PC-9 (cell line): ENCODE results near the gene FOXN1. TPM values are rescaled to one million over a fixed set of nuclear protein-coding genes. Genes with fewer than 3 reads are reported as not detected.

ENCODE experiments used
- BruUV-seq: library from RNA; stranded (reverse); fragments of 400-500 nt; replicated peaks from 2 replicates; lab custom pipeline; 2021; lab: Mats Ljungman, UMichigan
- CTCF ChIA-PET: fragments of 300-600 bp; sonication (Branson Sonifier 250); formaldehyde crosslinking; loops from one replicate; lab custom pipeline; 2022; ENCODE audit warnings: antibody characterized with exemption; lab: Charles Lee
- POLR2A ChIA-PET: fragments of 300-600 bp; sonication (Branson Sonifier 250); formaldehyde crosslinking; loops from one replicate; lab custom pipeline; 2022; ENCODE audit warnings: antibody characterized with exemption; ENCODE audit not compliant: unreplicated experiment; lab: Charles Lee
- DNase-seq, 2 experiments: peaks; one replicate each; pipeline versions ENCODE4 v3.0.0 to v3.0.0-alpha.2; 2015 to 2022; ENCODE audit warnings: mixed read lengths in 1 of 2
- H2AFZ ChIP-seq: fragments of 200-600 bp; sonication (generic); 2 replicates; pipeline ENCODE4 v1.8.1; 2017; ENCODE audit warnings: antibody characterized with exemption
- H3F3A ChIP-seq: fragments of 200-600 bp; sonication (generic); 2 replicates; pipeline ENCODE4 v1.8.1; 2017; ENCODE audit warnings: antibody characterized with exemption, mild to moderate bottlenecking, low read depth; ENCODE audit not compliant: insufficient read depth
- H3K27ac ChIP-seq: fragments of 200-600 bp; sonication (generic); 2 replicates; pipeline ENCODE4 v1.6.1; 2016; ENCODE audit warnings: mixed run types
- H3K27me3 ChIP-seq: fragments of 200-600 bp; sonication (generic); 2 replicates; pipeline ENCODE4 v1.6.1; 2016; ENCODE audit warnings: low read depth, mixed run types; ENCODE audit not compliant: insufficient read depth
- H3K36me3 ChIP-seq: fragments of 200-600 bp; sonication (generic); 2 replicates; pipeline ENCODE4 v1.6.1; 2016; ENCODE audit warnings: low read depth, mixed run types
- H3K4me1 ChIP-seq: fragments of 200-600 bp; sonication (generic); replicated peaks from 2 replicates; pipeline ENCODE4 v1.6.1; 2016; ENCODE audit warnings: mixed run types; ENCODE audit not compliant: insufficient read depth
- H3K4me2 ChIP-seq: fragments of 200-600 bp; sonication (generic); 2 replicates; pipeline ENCODE4 v1.6.1; 2017; ENCODE audit warnings: mixed run types
- H3K4me3 ChIP-seq: fragments of 200-600 bp; sonication (generic); 2 replicates; pipeline ENCODE4 v1.6.1; 2016; ENCODE audit warnings: mixed run types
- H3K79me2 ChIP-seq: fragments of 200-600 bp; sonication (generic); 2 replicates; pipeline ENCODE4 v1.6.1; 2017; ENCODE audit warnings: low read depth, mixed run types
- H3K9me2 ChIP-seq: fragments of 200-600 bp; sonication (generic); 2 replicates; pipeline ENCODE4 v1.8.1; 2017; ENCODE audit warnings: mild to moderate bottlenecking; ENCODE audit not compliant: insufficient read depth
- H3K9me3 ChIP-seq: fragments of 200-600 bp; sonication (generic); 2 replicates; pipeline ENCODE4 v1.8.1; 2016; ENCODE audit warnings: low read depth; ENCODE audit not compliant: insufficient read depth
- H4K20me1 ChIP-seq: fragments of 200-600 bp; sonication (generic); 2 replicates; pipeline ENCODE4 v1.8.1; 2017; ENCODE audit not compliant: insufficient read depth
- EZH2 ChIP-seq: fragments of 200-600 bp; sonication (generic); IDR thresholded peaks from 2 replicates; pipeline ENCODE4 v1.8.0; 2017; ENCODE audit warnings: antibody characterized with exemption, low read depth
- intact Hi-C: fragments of 100-400 bp; cut with micrococcal nuclease; formaldehyde crosslinking; loops from one replicate; pipeline ENCODE4 v1.10.0; 2022; ENCODE audit not compliant: unreplicated experiment
- total RNA-seq: library from RNA; stranded (reverse); gene quantifications from 2 replicates; pipeline ENCODE4 v1.2.3, GENCODE V29; 2021
- TF ChIP-seq, protein P1 (sequence below): fragments of 200-600 bp; sonication (generic); conservative IDR thresholded peaks from 2 replicates; pipeline ENCODE4 v1.6.1; 2017; ENCODE audit warnings: mixed run types, antibody characterized with exemption, mild to moderate bottlenecking, moderate library complexity

The FOXN1 gene
- total RNA-seq, 1 experiment from 2014 or later = not detected

GRCh38 chr17:28526381-28526780 lies 20.2 kb downstream of the FOXN1 start:
- H3K4me3 ChIP-seq = no peak overlapping the region
- no TSS peak for BruUV-seq
- TF ChIP-seq, protein P1, sequence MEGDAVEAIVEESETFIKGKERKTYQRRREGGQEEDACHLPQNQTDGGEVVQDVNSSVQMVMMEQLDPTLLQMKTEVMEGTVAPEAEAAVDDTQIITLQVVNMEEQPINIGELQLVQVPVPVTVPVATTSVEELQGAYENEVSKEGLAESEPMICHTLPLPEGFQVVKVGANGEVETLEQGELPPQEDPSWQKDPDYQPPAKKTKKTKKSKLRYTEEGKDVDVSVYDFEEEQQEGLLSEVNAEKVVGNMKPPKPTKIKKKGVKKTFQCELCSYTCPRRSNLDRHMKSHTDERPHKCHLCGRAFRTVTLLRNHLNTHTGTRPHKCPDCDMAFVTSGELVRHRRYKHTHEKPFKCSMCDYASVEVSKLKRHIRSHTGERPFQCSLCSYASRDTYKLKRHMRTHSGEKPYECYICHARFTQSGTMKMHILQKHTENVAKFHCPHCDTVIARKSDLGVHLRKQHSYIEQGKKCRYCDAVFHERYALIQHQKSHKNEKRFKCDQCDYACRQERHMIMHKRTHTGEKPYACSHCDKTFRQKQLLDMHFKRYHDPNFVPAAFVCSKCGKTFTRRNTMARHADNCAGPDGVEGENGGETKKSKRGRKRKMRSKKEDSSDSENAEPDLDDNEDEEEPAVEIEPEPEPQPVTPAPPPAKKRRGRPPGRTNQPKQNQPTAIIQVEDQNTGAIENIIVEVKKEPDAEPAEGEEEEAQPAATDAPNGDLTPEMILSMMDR = no peak
- no peak for TF ChIP-seq EZH2
- no peaks in the 10 kb centered on the region for H4K20me1 ChIP-seq
- ChIA-PET POLR2A (no interaction called here), CTCF (no interaction called here)
- intact Hi-C loops = no loop called here
- H3K27me3 ChIP-seq = peaks cover 4% of the 10 kb centered on the region; the same call in 1 of the 2 replicates
- H3K79me2 ChIP-seq = no peaks in the 10 kb centered on the region
- H3K4me2 ChIP-seq = no peak overlapping the region
- H3K36me3 ChIP-seq = no peaks in the 10 kb centered on the region
- peaks cover 5% of the 10 kb centered on the region; the same call in 1 of the 2 replicates for H3F3A ChIP-seq
- H3K9me2 ChIP-seq = no peaks in the 10 kb centered on the region
- H2AFZ ChIP-seq = no peak overlapping the region
- H3K27ac ChIP-seq = no peak overlapping the region
- no peaks in the 10 kb centered on the region for H3K9me3 ChIP-seq
- peaks cover 32% of the 10 kb centered on the region for H3K4me1 ChIP-seq
- DNase-seq = no peak

GRCh38 chr17:28527181-28527681 lies 21.1 kb downstream of the FOXN1 start:
- H3K27me3 ChIP-seq = peaks cover 4% of the 10 kb centered on the region; the same call in 1 of the 2 replicates
- TF ChIP-seq, protein P1 = no peak
- TF ChIP-seq EZH2 = no peak
- no peak overlapping the region for H3K4me2 ChIP-seq
- peaks cover 32% of the 10 kb centered on the region for H3K4me1 ChIP-seq
- H3K9me3 ChIP-seq = no peaks in the 10 kb centered on the region
- CTCF ChIA-PET = interaction anchor here (0.6 kb wide), 2 partner anchors 29 to 134 kb away, joined by 7 to 9 read pairs; no protein-coding TSS in a partner anchor
- no peaks in the 10 kb centered on the region for H3K79me2 ChIP-seq
- no peaks in the 10 kb centered on the region for H3K9me2 ChIP-seq
- no peak overlapping the region for H2AFZ ChIP-seq
- no peak for DNase-seq
- H4K20me1 ChIP-seq = no peaks in the 10 kb centered on the region
- no TSS peak for BruUV-seq
- no peaks in the 10 kb centered on the region for H3K36me3 ChIP-seq
- intact Hi-C loops = no loop called here
- no peak overlapping the region for H3K4me3 ChIP-seq
- POLR2A ChIA-PET = interaction anchor here (0.7 kb wide), 1 partner anchor 52 kb away, joined by 4 read pairs; no protein-coding TSS in a partner anchor
- peaks cover 5% of the 10 kb centered on the region; the same call in 1 of the 2 replicates for H3F3A ChIP-seq
- H3K27ac ChIP-seq = no peak overlapping the region

- Histone ChIP-seq H3F3A (peaks cover 5% of the 10 kb centered on the region; the same call in 1 of the 2 replicates), H3K4me1 (peaks cover 36% of the 10 kb centered on the region), H3K79me2 (no peaks in the 10 kb centered on the region), H3K4me3 (no peak overlapping the region), H3K9me3 (no peaks in the 10 kb centered on the region), H2AFZ (no peak overlapping the region), H4K20me1 (no peaks in the 10 kb centered on the region), H3K9me2 (no peaks in the 10 kb centered on the region), H3K4me2 (peak overlapping the region; percentile 34; the same call in 1 of the 2 replicates), H3K27me3 (peaks cover 4% of the 10 kb centered on the region; the same call in 1 of the 2 replicates), H3K36me3 (no peaks in the 10 kb centered on the region), H3K27ac (no peak overlapping the region)
- intact Hi-C loops = no loop called here
- POLR2A ChIA-PET = interaction anchor here (0.7 kb wide), 1 partner anchor 53 kb away, joined by 4 read pairs; no protein-coding TSS in a partner anchor
- no peak for TF ChIP-seq EZH2
- TF ChIP-seq, protein P1 = no peak
- CTCF ChIA-PET = interaction anchor here (0.6 kb wide), 1 partner anchor 30 kb away, joined by 9 read pairs; no protein-coding TSS in a partner anchor
- BruUV-seq = no TSS peak
- peak; percentile 58 to 77 for DNase-seq
Observed at GRCh38 chr17:28527859-28528258, 21.7 kb downstream of the FOXN1 start.
